ENCODE data around the gene PCNX1. TPM values are rescaled to one million over a fixed set of nuclear protein-coding genes. Genes with fewer than 3 reads are reported as not detected.

PCNX1 gene
- total RNA-seq, 1 experiment from 2014 or later, result 23.3 TPM

GRCh38 chr14:70889555-70889954 lies 17.7 kb upstream of the PCNX1 start:
- Histone ChIP-seq H3K9ac (ENCODE audit: low read length) (no peak overlapping the region), H3K4me1 (ENCODE audit: insufficient read depth, low read length) (no peaks in the 10 kb centered on the region), H3F3A (ENCODE audit: low read length, unreplicated experiment) (no peaks in the 10 kb centered on the region), H3K27me3 (ENCODE audit: low read length) (peaks cover 19% of the 10 kb centered on the region), H3K4me2 (ENCODE audit: low read length) (no peak overlapping the region), H3K36me3 (ENCODE audit: low read depth, low read length) (no peaks in the 10 kb centered on the region), H3K4me3 (ENCODE audit: low read length) (no peak overlapping the region), H3K9me2 (replicated peaks; ENCODE audit: low read length) (no peaks in the 10 kb centered on the region), H3K27ac (ENCODE audit: low read length) (no peak overlapping the region), H2AFZ (ENCODE audit: low read length) (no peak overlapping the region), H4K20me1 (ENCODE audit: low read length) (no peaks in the 10 kb centered on the region), H3K79me2 (ENCODE audit: low read length) (no peaks in the 10 kb centered on the region), H3K9me3 (ENCODE audit: low read length) (no peaks in the 10 kb centered on the region)
- no TSS peak for BruUV-seq (replicated peaks)
- ChIA-PET POLR2A (ENCODE audit: unreplicated experiment) (no interaction called here), CTCF (no interaction called here)
- intact Hi-C loops (cut with micrococcal nuclease), result no loop called here
- no peak for TF ChIP-seq EZH2phosphoT487 (IDR thresholded peaks at IDR 0.05; ENCODE audit: borderline replicate concordance, low read length)
- TF ChIP-seq CTCF (conservative IDR thresholded peaks at IDR 0.05; ENCODE audit: low read depth, low read length), result no peak
- TF ChIP-seq EZH2 (IDR thresholded peaks at IDR 0.05; ENCODE audit: low read length, unreplicated experiment), result no peak
- DNase-seq (no peak), ATAC-seq (no peak)

- CTCF ChIA-PET, result no interaction called here
- intact Hi-C loops (cut with micrococcal nuclease), result no loop called here
- H3K79me2 ChIP-seq (ENCODE audit: low read length), result no peaks in the 10 kb centered on the region
- DNase-seq (no peak), ATAC-seq (no peak)
- no peaks in the 10 kb centered on the region for H4K20me1 ChIP-seq (ENCODE audit: low read length)
- no peak overlapping the region for H3K4me2 ChIP-seq (ENCODE audit: low read length)
- H3F3A ChIP-seq (ENCODE audit: low read length, unreplicated experiment), result no peaks in the 10 kb centered on the region
- H3K4me3 ChIP-seq (ENCODE audit: low read length), result no peak overlapping the region
- no peak overlapping the region for H3K27ac ChIP-seq (ENCODE audit: low read length)
- no peaks in the 10 kb centered on the region for H3K9me2 ChIP-seq (replicated peaks; ENCODE audit: low read length)
- H3K27me3 ChIP-seq (ENCODE audit: low read length), result peaks cover 22% of the 10 kb centered on the region
- H2AFZ ChIP-seq (ENCODE audit: low read length), result no peak overlapping the region
- POLR2A ChIA-PET (ENCODE audit: unreplicated experiment), result no interaction called here
- TF ChIP-seq EZH2phosphoT487 (IDR thresholded peaks at IDR 0.05; ENCODE audit: borderline replicate concordance, low read length) (no peak), CTCF (conservative IDR thresholded peaks at IDR 0.05; ENCODE audit: low read depth, low read length) (no peak), EZH2 (IDR thresholded peaks at IDR 0.05; ENCODE audit: low read length, unreplicated experiment) (no peak)
- no TSS peak for BruUV-seq (replicated peaks)
- H3K4me1 ChIP-seq (ENCODE audit: insufficient read depth, low read length), result no peaks in the 10 kb centered on the region
- no peaks in the 10 kb centered on the region for H3K36me3 ChIP-seq (ENCODE audit: low read depth, low read length)
- H3K9ac ChIP-seq (ENCODE audit: low read length), result no peak overlapping the region
- no peaks in the 10 kb centered on the region for H3K9me3 ChIP-seq (ENCODE audit: low read length)
Observed at GRCh38 chr14:70890826-70891659, 16.2 kb upstream of the PCNX1 start.

- CTCF ChIA-PET, result no interaction called here
- Histone ChIP-seq H3F3A (ENCODE audit: low read length, unreplicated experiment) (no peaks in the 10 kb centered on the region), H3K4me3 (ENCODE audit: low read length) (no peak overlapping the region), H3K4me1 (ENCODE audit: insufficient read depth, low read length) (no peaks in the 10 kb centered on the region), H3K9me2 (replicated peaks; ENCODE audit: low read length) (no peaks in the 10 kb centered on the region), H3K9me3 (ENCODE audit: low read length) (no peaks in the 10 kb centered on the region), H3K36me3 (ENCODE audit: low read depth, low read length) (no peaks in the 10 kb centered on the region), H3K27me3 (ENCODE audit: low read length) (peaks cover 22% of the 10 kb centered on the region), H4K20me1 (ENCODE audit: low read length) (no peaks in the 10 kb centered on the region), H2AFZ (ENCODE audit: low read length) (no peak overlapping the region), H3K27ac (ENCODE audit: low read length) (no peak overlapping the region), H3K4me2 (ENCODE audit: low read length) (no peak overlapping the region), H3K79me2 (ENCODE audit: low read length) (no peaks in the 10 kb centered on the region), H3K9ac (ENCODE audit: low read length) (no peak overlapping the region)
- intact Hi-C loops (cut with micrococcal nuclease), result no loop called here
- no TSS peak for BruUV-seq (replicated peaks)
- POLR2A ChIA-PET (ENCODE audit: unreplicated experiment), result no interaction called here
- no peak for ATAC-seq
- TF ChIP-seq CTCF (conservative IDR thresholded peaks at IDR 0.05; ENCODE audit: low read depth, low read length), result no peak
- TF ChIP-seq EZH2phosphoT487 (IDR thresholded peaks at IDR 0.05; ENCODE audit: borderline replicate concordance, low read length), result no peak
- no peak for TF ChIP-seq EZH2 (IDR thresholded peaks at IDR 0.05; ENCODE audit: low read length, unreplicated experiment)
- DNase-seq, result no peak
Observed at GRCh38 chr14:70891737-70892136, 15.5 kb upstream of the PCNX1 start.
